Measurements from ENCODE around the gene IRF2. TPM values are rescaled to one million over a fixed set of nuclear protein-coding genes. Genes with fewer than 3 reads are reported as not detected.

IRF2 gene
- total and polyA plus RNA-seq, 12 donors: 9.3 to 41.4 (median 28.6) TPM

DNA sequence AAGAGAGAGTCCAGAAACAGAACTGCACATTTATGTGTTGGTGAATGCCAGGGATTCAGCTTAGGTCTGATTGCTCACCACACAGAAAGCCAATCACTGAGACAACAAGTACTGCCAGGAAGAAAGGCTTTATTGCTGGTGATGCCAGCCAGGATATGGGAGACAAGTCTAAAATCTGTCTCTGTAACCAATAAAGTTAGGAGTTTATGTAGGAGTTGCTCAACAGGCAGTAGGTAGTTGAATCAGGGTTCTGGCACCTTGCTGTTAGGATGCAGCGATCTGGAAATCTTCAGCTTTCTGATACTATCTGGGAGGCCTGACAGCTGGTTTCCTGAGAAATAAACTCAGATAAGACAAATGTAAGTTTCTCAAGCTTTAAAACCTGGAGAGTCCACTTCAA lies 136.4 kb downstream of the IRF2 start:
- WGBS, 2 donors: 48 to 52% methylated on average over 1 of the region's 1 CpG
- no peaks in the 10 kb centered on the region for H3K27me3 ChIP-seq
- intact Hi-C loops (cut with DNase I): no loop called here

More for the DNA sequence above, 136.4 kb downstream of the IRF2 start:
- no peaks in the 10 kb centered on the region for H3K36me3 ChIP-seq
- ATAC-seq (no peak), DNase-seq (no peak)
- H3K4me3 ChIP-seq: no peak overlapping the region
- H3K27ac ChIP-seq: no peak overlapping the region
- H3K9me3 ChIP-seq: peaks cover 0 to 20% (median 11%) of the 10 kb centered on the region in 11 donors
- TF ChIP-seq, protein P1, sequence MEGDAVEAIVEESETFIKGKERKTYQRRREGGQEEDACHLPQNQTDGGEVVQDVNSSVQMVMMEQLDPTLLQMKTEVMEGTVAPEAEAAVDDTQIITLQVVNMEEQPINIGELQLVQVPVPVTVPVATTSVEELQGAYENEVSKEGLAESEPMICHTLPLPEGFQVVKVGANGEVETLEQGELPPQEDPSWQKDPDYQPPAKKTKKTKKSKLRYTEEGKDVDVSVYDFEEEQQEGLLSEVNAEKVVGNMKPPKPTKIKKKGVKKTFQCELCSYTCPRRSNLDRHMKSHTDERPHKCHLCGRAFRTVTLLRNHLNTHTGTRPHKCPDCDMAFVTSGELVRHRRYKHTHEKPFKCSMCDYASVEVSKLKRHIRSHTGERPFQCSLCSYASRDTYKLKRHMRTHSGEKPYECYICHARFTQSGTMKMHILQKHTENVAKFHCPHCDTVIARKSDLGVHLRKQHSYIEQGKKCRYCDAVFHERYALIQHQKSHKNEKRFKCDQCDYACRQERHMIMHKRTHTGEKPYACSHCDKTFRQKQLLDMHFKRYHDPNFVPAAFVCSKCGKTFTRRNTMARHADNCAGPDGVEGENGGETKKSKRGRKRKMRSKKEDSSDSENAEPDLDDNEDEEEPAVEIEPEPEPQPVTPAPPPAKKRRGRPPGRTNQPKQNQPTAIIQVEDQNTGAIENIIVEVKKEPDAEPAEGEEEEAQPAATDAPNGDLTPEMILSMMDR (IDR thresholded peaks at IDR 0.05): no peak
- peaks cover 0 to 24% (median 0%) of the 10 kb centered on the region in 9 donors for H3K4me1 ChIP-seq

Other genes with a start within 250 kb of the IRF2 start
- 10 to 100 TPM in 8 of 10 donors, 1 to 10 TPM in 2; 7.9 to 24.8 (median 13.5) TPM for gene CASP3, start 174.9 kb upstream of the IRF2 start, total RNA-seq
- gene CASP3, start 174.9 kb upstream of the IRF2 start, polyA plus RNA-seq: 10 to 100 TPM in 1 of 2 donors, 1 to 10 TPM in 1; 9.1 to 15.5 TPM
- 10 to 100 TPM in 6 of 10 donors, 1 to 10 TPM in 4; 7.2 to 13.7 (median 10.8) TPM for gene PRIMPOL, start 175.2 kb upstream of the IRF2 start, total RNA-seq
- gene PRIMPOL, start 175.2 kb upstream of the IRF2 start, polyA plus RNA-seq: 10 to 100 TPM in 1 of 2 donors, 1 to 10 TPM in 1; 7.2 to 85.2 TPM